Endothelial cell of umbilical vein (primary cell): ENCODE results near the gene RMDN2. TPM values are rescaled to one million over a fixed set of nuclear protein-coding genes. Genes with fewer than 3 reads are reported as not detected.

Source experiments
- BruUV-seq: library from RNA; stranded (reverse); fragments of 400-500 nt; replicated peaks from 2 replicates; lab custom pipeline; 2021; lab: Mats Ljungman, UMichigan
- CTCF ChIA-PET: fragments of 300-600, 350-600 bp; sonication (Branson Sonifier 250); formaldehyde crosslinking; loops from one replicate; lab custom pipeline; 2021; ENCODE audit warnings: antibody characterized with exemption, inconsistent platforms; lab: Charles Lee
- POLR2A ChIA-PET: fragments of 300-600, 350-600 bp; sonication (Branson Sonifier 250); formaldehyde crosslinking; loops from one replicate; lab custom pipeline; 2021; ENCODE audit warnings: antibody characterized with exemption, inconsistent platforms; lab: Charles Lee
- DNase-seq: peaks from one replicate; pipeline ENCODE4 v3.0.0-alpha.2; 2011; ENCODE audit warnings: low read depth, low spot score
- FAIRE-seq: peaks from 2 replicates; lab custom pipeline; 2011; peaks lifted over from hg19 to GRCh38; lab: Jason Lieb, UNC
- H2AFZ ChIP-seq: 2 replicates; pipeline ENCODE4 v1.6.0; 2012; ENCODE audit warnings: low read depth, low read length, control low read depth, inconsistent platforms
- H3K27ac ChIP-seq: 2 replicates; pipeline ENCODE4 v1.5.1; 2011; ENCODE audit warnings: low read depth, mild to moderate bottlenecking, control low read depth, low read length, moderate library complexity; ENCODE audit not compliant: insufficient read depth
- H3K27me3 ChIP-seq, 2 experiments: 2 replicates each; pipeline versions ENCODE4 v1.6.0 to v1.6.1; 2011; ENCODE audit warnings: low read length in 2 of 2, mixed read lengths in 1 of 2; ENCODE audit not compliant: control insufficient read depth in 2 of 2, insufficient read depth in 2 of 2
- H3K36me3 ChIP-seq, 2 experiments: 2 replicates in 1 of 2; 3 replicates in 1 of 2; pipeline ENCODE4 v1.5.1; 2011; ENCODE audit warnings: low read length in 2 of 2, mild to moderate bottlenecking in 1 of 2, moderate library complexity in 1 of 2; ENCODE audit not compliant: control insufficient read depth in 2 of 2, insufficient read depth in 2 of 2; ENCODE audit errors: extremely low read depth in 1 of 2
- H3K4me1 ChIP-seq: 3 replicates; pipeline ENCODE4 v1.5.1; 2011; ENCODE audit warnings: mild to moderate bottlenecking, low read length; ENCODE audit not compliant: control insufficient read depth, insufficient read depth; ENCODE audit errors: extremely low read depth
- H3K4me2 ChIP-seq: 2 replicates; pipeline ENCODE4 v1.6.1; 2011; ENCODE audit warnings: low read length, control low read depth, mixed read lengths; ENCODE audit not compliant: insufficient read depth
- H3K4me3 ChIP-seq, 3 experiments: fragments of 200-600 bp in 1 of 3; sonication (generic), shearing (Covaris generic) in 1 of 3; replicated peaks in 1 of 3; 2 replicates each; pipeline ENCODE4 v1.5.1; 2011 to 2016; ENCODE audit warnings: control low read depth in 3 of 3, low read length in 3 of 3, mild to moderate bottlenecking in 2 of 3, inconsistent platforms in 1 of 3, low read depth in 1 of 3, moderate library complexity in 1 of 3; ENCODE audit not compliant: insufficient read depth in 1 of 3
- H3K79me2 ChIP-seq: 2 replicates; pipeline ENCODE4 v1.6.0; 2012; ENCODE audit warnings: low read length, inconsistent platforms; ENCODE audit not compliant: control insufficient read depth, insufficient read depth
- H3K9ac ChIP-seq: replicated peaks from 2 replicates; pipeline ENCODE3; 2011; ENCODE audit warnings: low read length, control low read depth; ENCODE audit not compliant: insufficient read depth; ENCODE audit errors: extremely low read depth
- H3K9me1 ChIP-seq: replicated peaks from 3 replicates; pipeline ENCODE4 v1.6.0; 2011; ENCODE audit warnings: mild to moderate bottlenecking, low read length; ENCODE audit not compliant: control insufficient read depth, insufficient read depth; ENCODE audit errors: extremely low read depth
- H3K9me3 ChIP-seq: replicated peaks from 2 replicates; pipeline ENCODE4 v1.5.1; 2012; ENCODE audit warnings: low read length, inconsistent platforms; ENCODE audit not compliant: control insufficient read depth, insufficient read depth
- H4K20me1 ChIP-seq: replicated peaks from 2 replicates; pipeline ENCODE3; 2011; ENCODE audit warnings: mild to moderate bottlenecking, low read length; ENCODE audit not compliant: control insufficient read depth, insufficient read depth; ENCODE audit errors: extremely low read depth
- EZH2 ChIP-seq: IDR thresholded peaks from 2 replicates; pipeline ENCODE4 v1.6.1; 2012; ENCODE audit warnings: borderline replicate concordance, low read depth, mild to moderate bottlenecking, moderate library complexity, low read length, inconsistent platforms; ENCODE audit not compliant: severe bottlenecking
- FOS ChIP-seq: IDR thresholded peaks from 2 replicates; pipeline ENCODE4 v1.6.1; 2011; ENCODE audit warnings: mild to moderate bottlenecking, low read length, moderate library complexity, borderline replicate concordance; ENCODE audit not compliant: insufficient read depth
- GATA2 ChIP-seq: IDR thresholded peaks from 2 replicates; pipeline ENCODE4 v1.7.0; 2011; ENCODE audit warnings: low read depth, mild to moderate bottlenecking, moderate library complexity, mixed read lengths, low read length; ENCODE audit not compliant: insufficient read length, insufficient read depth
- JUN ChIP-seq: IDR thresholded peaks from 2 replicates; pipeline ENCODE4 v1.6.1; 2011; ENCODE audit warnings: borderline replicate concordance, low read depth; ENCODE audit not compliant: insufficient read length, insufficient read depth
- MYC ChIP-seq: IDR thresholded peaks from one replicate; pipeline ENCODE4 v1.6.1; 2011; ENCODE audit warnings: mild to moderate bottlenecking, low read depth, low read length
- POLR2A ChIP-seq: IDR thresholded peaks from 2 replicates; pipeline ENCODE4 v1.6.1; 2012; ENCODE audit warnings: low read depth, mild to moderate bottlenecking, control low read depth, low read length
- POLR2AphosphoS5 ChIP-seq: IDR thresholded peaks from 2 replicates; pipeline ENCODE4 v1.6.1; 2012; ENCODE audit warnings: low read depth, mild to moderate bottlenecking, control low read depth, low read length, moderate library complexity; ENCODE audit not compliant: insufficient read depth
- dilution Hi-C: fragments of 300-500 bp; cut with MboI; formaldehyde crosslinking; loops from one replicate; pipeline ENCODE4 v1.15.0; 2019; ENCODE audit warnings: low sequenced_read_pairs; ENCODE audit not compliant: extremely low pct_ligation_motif_present
- intact Hi-C: fragments of 100-400 bp; cut with micrococcal nuclease; formaldehyde crosslinking; loops from one replicate; pipeline ENCODE4 v1.10.0; 2022
- polyA plus RNA-seq, 4 experiments: library from polyadenylated mRNA; depleted of rRNA in 3 of 4; stranded (reverse) in 3 of 4; unstranded in 1 of 4; fragments of >200 nt; gene quantifications; 2 replicates each; pipeline versions ENCODE4 v1.2.1 to v1.2.3, GENCODE V29; 2011 to 2012; ENCODE audit warnings: missing spikeins in 1 of 4
- total RNA-seq: library from RNA; stranded (reverse); gene quantifications from 2 replicates; pipeline ENCODE4 v1.2.3, GENCODE V29; 2021
- TF ChIP-seq, protein P1 (sequence below): IDR thresholded peaks from 2 replicates; pipeline ENCODE4 v1.6.1; 2011; ENCODE audit not compliant: insufficient read depth, insufficient read length
- TF ChIP-seq, protein P2 (sequence below), 2 donors: IDR thresholded peaks; 1 replicate in 1 of 2; 2 replicates in 1 of 2; pipeline ENCODE4 v1.5.1; 2011; ENCODE audit warnings: low read length in 2 of 2, mild to moderate bottlenecking in 2 of 2, moderate library complexity in 2 of 2, control low read depth in 1 of 2, inconsistent platforms in 1 of 2, low read depth in 1 of 2; ENCODE audit not compliant: insufficient read depth in 1 of 2; ENCODE audit errors: extremely low read depth in 1 of 2

The RMDN2 gene
- total and polyA plus RNA-seq, 2 donors (not counting 3 experiments of a cell fraction or from before 2014, with no cell fraction given) = 0.97 to 2.8 TPM

DNA sequence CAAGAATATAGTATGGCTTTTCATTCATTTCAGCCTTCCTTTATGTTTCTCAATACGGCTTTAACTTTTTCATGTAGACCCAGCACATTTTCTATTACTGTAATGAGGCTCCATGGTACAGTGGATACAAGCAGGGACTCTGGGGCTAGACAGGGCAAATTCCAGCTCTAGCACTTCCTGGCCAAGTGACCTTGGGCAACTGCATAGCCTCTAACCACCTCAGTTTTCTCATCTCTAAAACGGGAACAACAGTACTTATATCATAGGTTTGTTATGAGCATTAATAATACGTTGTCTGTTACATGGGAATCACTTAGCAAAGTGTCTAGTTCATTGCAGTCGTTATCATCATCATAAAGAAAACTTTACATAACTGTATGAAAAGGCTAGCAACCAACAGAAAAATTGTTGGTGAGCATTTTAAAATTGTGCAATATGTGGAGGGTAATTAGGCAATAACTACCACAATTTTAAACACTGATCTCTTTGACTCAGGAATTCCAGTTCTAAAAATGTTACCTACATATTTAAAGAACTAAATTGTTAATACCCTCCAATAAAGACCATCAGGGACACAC lies 13.7 kb upstream of the RMDN2 start:
- Histone ChIP-seq H3K9ac (no peak overlapping the region), H3K4me1 (no peaks in the 10 kb centered on the region), H3K4me3 (no peak overlapping the region), H2AFZ (no peak overlapping the region), H3K36me3 (no peaks in the 10 kb centered on the region), H3K27ac (no peak overlapping the region), H3K9me1 (no peaks in the 10 kb centered on the region), H3K4me2 (no peak overlapping the region), H3K27me3 (peaks cover 0 to 2% of the 10 kb centered on the region in 2 experiments), H3K79me2 (no peaks in the 10 kb centered on the region), H4K20me1 (no peaks in the 10 kb centered on the region), H3K9me3 (no peaks in the 10 kb centered on the region)
- no peak for TF ChIP-seq FOS
- TF ChIP-seq, protein P1, sequence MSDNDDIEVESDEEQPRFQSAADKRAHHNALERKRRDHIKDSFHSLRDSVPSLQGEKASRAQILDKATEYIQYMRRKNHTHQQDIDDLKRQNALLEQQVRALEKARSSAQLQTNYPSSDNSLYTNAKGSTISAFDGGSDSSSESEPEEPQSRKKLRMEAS = no peak
- TF ChIP-seq, protein P2, sequence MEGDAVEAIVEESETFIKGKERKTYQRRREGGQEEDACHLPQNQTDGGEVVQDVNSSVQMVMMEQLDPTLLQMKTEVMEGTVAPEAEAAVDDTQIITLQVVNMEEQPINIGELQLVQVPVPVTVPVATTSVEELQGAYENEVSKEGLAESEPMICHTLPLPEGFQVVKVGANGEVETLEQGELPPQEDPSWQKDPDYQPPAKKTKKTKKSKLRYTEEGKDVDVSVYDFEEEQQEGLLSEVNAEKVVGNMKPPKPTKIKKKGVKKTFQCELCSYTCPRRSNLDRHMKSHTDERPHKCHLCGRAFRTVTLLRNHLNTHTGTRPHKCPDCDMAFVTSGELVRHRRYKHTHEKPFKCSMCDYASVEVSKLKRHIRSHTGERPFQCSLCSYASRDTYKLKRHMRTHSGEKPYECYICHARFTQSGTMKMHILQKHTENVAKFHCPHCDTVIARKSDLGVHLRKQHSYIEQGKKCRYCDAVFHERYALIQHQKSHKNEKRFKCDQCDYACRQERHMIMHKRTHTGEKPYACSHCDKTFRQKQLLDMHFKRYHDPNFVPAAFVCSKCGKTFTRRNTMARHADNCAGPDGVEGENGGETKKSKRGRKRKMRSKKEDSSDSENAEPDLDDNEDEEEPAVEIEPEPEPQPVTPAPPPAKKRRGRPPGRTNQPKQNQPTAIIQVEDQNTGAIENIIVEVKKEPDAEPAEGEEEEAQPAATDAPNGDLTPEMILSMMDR (IDR thresholded peaks at IDR 0.05; ENCODE audit: extremely low read depth in 1 of 2, insufficient read depth in 1 of 2, low read depth in 1 of 2, low read length in 2 of 2) = no peak
- TF ChIP-seq GATA2 = no peak
- TF ChIP-seq EZH2 = no peak
- TF ChIP-seq JUN = no peak
- TF ChIP-seq POLR2AphosphoS5 = no peak
- no peak for TF ChIP-seq MYC
- TF ChIP-seq POLR2A = no peak
- FAIRE-seq (no peak), DNase-seq (no peak)
- no TSS peak for BruUV-seq
- POLR2A ChIA-PET = no interaction called here
- CTCF ChIA-PET = interaction anchor here (0.6 to 1.8 kb wide), 2 partner anchors 12 to 515 kb away, joined by 3 to 6 read pairs; no protein-coding TSS in a partner anchor
- dilution Hi-C loops = no loop called here
- intact Hi-C loops = no loop called here
